Endothelial cell of umbilical vein (primary cell): ENCODE data around the gene S100A9. TPM values are rescaled to one million over a fixed set of nuclear protein-coding genes. Genes with fewer than 3 reads are reported as not detected.

Experiments
- BruUV-seq: library from RNA; stranded (reverse); fragments of 400-500 nt; replicated peaks from 2 replicates; lab custom pipeline; 2021; lab: Mats Ljungman, UMichigan
- CTCF ChIA-PET: fragments of 300-600, 350-600 bp; sonication (Branson Sonifier 250); formaldehyde crosslinking; loops from one replicate; lab custom pipeline; 2021; ENCODE audit warnings: antibody characterized with exemption, inconsistent platforms; lab: Charles Lee
- POLR2A ChIA-PET: fragments of 300-600, 350-600 bp; sonication (Branson Sonifier 250); formaldehyde crosslinking; loops from one replicate; lab custom pipeline; 2021; ENCODE audit warnings: antibody characterized with exemption, inconsistent platforms; lab: Charles Lee
- DNase-seq: peaks from one replicate; pipeline ENCODE4 v3.0.0-alpha.2; 2011; ENCODE audit warnings: low read depth, low spot score
- FAIRE-seq: peaks from 2 replicates; lab custom pipeline; 2011; peaks lifted over from hg19 to GRCh38; lab: Jason Lieb, UNC
- H2AFZ ChIP-seq: 2 replicates; pipeline ENCODE4 v1.6.0; 2012; ENCODE audit warnings: low read depth, low read length, control low read depth, inconsistent platforms
- H3K27ac ChIP-seq: 2 replicates; pipeline ENCODE4 v1.5.1; 2011; ENCODE audit warnings: low read depth, mild to moderate bottlenecking, control low read depth, low read length, moderate library complexity; ENCODE audit not compliant: insufficient read depth
- H3K27me3 ChIP-seq, 2 experiments: 2 replicates each; pipeline versions ENCODE4 v1.6.0 to v1.6.1; 2011; ENCODE audit warnings: low read length in 2 of 2, mixed read lengths in 1 of 2; ENCODE audit not compliant: control insufficient read depth in 2 of 2, insufficient read depth in 2 of 2
- H3K36me3 ChIP-seq, 2 experiments: 2 replicates in 1 of 2; 3 replicates in 1 of 2; pipeline ENCODE4 v1.5.1; 2011; ENCODE audit warnings: low read length in 2 of 2, mild to moderate bottlenecking in 1 of 2, moderate library complexity in 1 of 2; ENCODE audit not compliant: control insufficient read depth in 2 of 2, insufficient read depth in 2 of 2; ENCODE audit errors: extremely low read depth in 1 of 2
- H3K4me1 ChIP-seq: 3 replicates; pipeline ENCODE4 v1.5.1; 2011; ENCODE audit warnings: mild to moderate bottlenecking, low read length; ENCODE audit not compliant: control insufficient read depth, insufficient read depth; ENCODE audit errors: extremely low read depth
- H3K4me2 ChIP-seq: 2 replicates; pipeline ENCODE4 v1.6.1; 2011; ENCODE audit warnings: low read length, control low read depth, mixed read lengths; ENCODE audit not compliant: insufficient read depth
- H3K4me3 ChIP-seq, 3 experiments: fragments of 200-600 bp in 1 of 3; sonication (generic), shearing (Covaris generic) in 1 of 3; replicated peaks in 1 of 3; 2 replicates each; pipeline ENCODE4 v1.5.1; 2011 to 2016; ENCODE audit warnings: control low read depth in 3 of 3, low read length in 3 of 3, mild to moderate bottlenecking in 2 of 3, inconsistent platforms in 1 of 3, low read depth in 1 of 3, moderate library complexity in 1 of 3; ENCODE audit not compliant: insufficient read depth in 1 of 3
- H3K79me2 ChIP-seq: 2 replicates; pipeline ENCODE4 v1.6.0; 2012; ENCODE audit warnings: low read length, inconsistent platforms; ENCODE audit not compliant: control insufficient read depth, insufficient read depth
- H3K9ac ChIP-seq: replicated peaks from 2 replicates; pipeline ENCODE3; 2011; ENCODE audit warnings: low read length, control low read depth; ENCODE audit not compliant: insufficient read depth; ENCODE audit errors: extremely low read depth
- H3K9me1 ChIP-seq: replicated peaks from 3 replicates; pipeline ENCODE4 v1.6.0; 2011; ENCODE audit warnings: mild to moderate bottlenecking, low read length; ENCODE audit not compliant: control insufficient read depth, insufficient read depth; ENCODE audit errors: extremely low read depth
- H3K9me3 ChIP-seq: replicated peaks from 2 replicates; pipeline ENCODE4 v1.5.1; 2012; ENCODE audit warnings: low read length, inconsistent platforms; ENCODE audit not compliant: control insufficient read depth, insufficient read depth
- H4K20me1 ChIP-seq: replicated peaks from 2 replicates; pipeline ENCODE3; 2011; ENCODE audit warnings: mild to moderate bottlenecking, low read length; ENCODE audit not compliant: control insufficient read depth, insufficient read depth; ENCODE audit errors: extremely low read depth
- CTCF ChIP-seq, 2 donors: IDR thresholded peaks; 1 replicate in 1 of 2; 2 replicates in 1 of 2; pipeline ENCODE4 v1.5.1; 2011; ENCODE audit warnings: low read length in 2 of 2, mild to moderate bottlenecking in 2 of 2, moderate library complexity in 2 of 2, control low read depth in 1 of 2, inconsistent platforms in 1 of 2, low read depth in 1 of 2; ENCODE audit not compliant: insufficient read depth in 1 of 2; ENCODE audit errors: extremely low read depth in 1 of 2
- FOS ChIP-seq: IDR thresholded peaks from 2 replicates; pipeline ENCODE4 v1.6.1; 2011; ENCODE audit warnings: mild to moderate bottlenecking, low read length, moderate library complexity, borderline replicate concordance; ENCODE audit not compliant: insufficient read depth
- JUN ChIP-seq: IDR thresholded peaks from 2 replicates; pipeline ENCODE4 v1.6.1; 2011; ENCODE audit warnings: borderline replicate concordance, low read depth; ENCODE audit not compliant: insufficient read length, insufficient read depth
- MYC ChIP-seq: IDR thresholded peaks from one replicate; pipeline ENCODE4 v1.6.1; 2011; ENCODE audit warnings: mild to moderate bottlenecking, low read depth, low read length
- POLR2A ChIP-seq: IDR thresholded peaks from 2 replicates; pipeline ENCODE4 v1.6.1; 2012; ENCODE audit warnings: low read depth, mild to moderate bottlenecking, control low read depth, low read length
- POLR2AphosphoS5 ChIP-seq: IDR thresholded peaks from 2 replicates; pipeline ENCODE4 v1.6.1; 2012; ENCODE audit warnings: low read depth, mild to moderate bottlenecking, control low read depth, low read length, moderate library complexity; ENCODE audit not compliant: insufficient read depth
- dilution Hi-C: fragments of 300-500 bp; cut with MboI; formaldehyde crosslinking; loops from one replicate; pipeline ENCODE4 v1.15.0; 2019; ENCODE audit warnings: low sequenced_read_pairs; ENCODE audit not compliant: extremely low pct_ligation_motif_present
- intact Hi-C: fragments of 100-400 bp; cut with micrococcal nuclease; formaldehyde crosslinking; loops from one replicate; pipeline ENCODE4 v1.10.0; 2022
- polyA plus RNA-seq, 4 experiments: library from polyadenylated mRNA; depleted of rRNA in 3 of 4; stranded (reverse) in 3 of 4; unstranded in 1 of 4; fragments of >200 nt; gene quantifications; 2 replicates each; pipeline versions ENCODE4 v1.2.1 to v1.2.3, GENCODE V29; 2011 to 2012; ENCODE audit warnings: missing spikeins in 1 of 4
- total RNA-seq: library from RNA; stranded (reverse); gene quantifications from 2 replicates; pipeline ENCODE4 v1.2.3, GENCODE V29; 2021
- TF ChIP-seq, protein P1 (sequence below): IDR thresholded peaks from 2 replicates; pipeline ENCODE4 v1.6.1; 2011; ENCODE audit not compliant: insufficient read depth, insufficient read length

S100A9 gene
- total and polyA plus RNA-seq, 2 donors (not counting 3 experiments of a cell fraction or from before 2014, with no cell fraction given), result not detected

- CTCF ChIA-PET, result interaction anchor here (1.5 kb wide), 1 partner anchor 158 kb away, joined by 3 read pairs; no protein-coding TSS in a partner anchor
- Histone ChIP-seq H2AFZ (no peak overlapping the region), H3K4me2 (no peak overlapping the region), H3K27ac (no peak overlapping the region), H3K9me3 (no peaks in the 10 kb centered on the region), H3K4me3 (no peak overlapping the region), H3K27me3 (no peaks in the 10 kb centered on the region), H3K9ac (no peak overlapping the region), H4K20me1 (no peaks in the 10 kb centered on the region), H3K79me2 (no peaks in the 10 kb centered on the region), H3K36me3 (no peaks in the 10 kb centered on the region), H3K9me1 (no peaks in the 10 kb centered on the region), H3K4me1 (no peaks in the 10 kb centered on the region)
- no peak for DNase-seq
- FAIRE-seq, result no peak
- POLR2A ChIA-PET, result no interaction called here
- dilution Hi-C loops (no loop called here), intact Hi-C loops (no loop called here)
- TF ChIP-seq, protein P1, sequence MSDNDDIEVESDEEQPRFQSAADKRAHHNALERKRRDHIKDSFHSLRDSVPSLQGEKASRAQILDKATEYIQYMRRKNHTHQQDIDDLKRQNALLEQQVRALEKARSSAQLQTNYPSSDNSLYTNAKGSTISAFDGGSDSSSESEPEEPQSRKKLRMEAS, result no peak
- TF ChIP-seq CTCF (IDR thresholded peaks at IDR 0.05; ENCODE audit: extremely low read depth in 1 of 2, insufficient read depth in 1 of 2, low read depth in 1 of 2, low read length in 2 of 2) (no peak), POLR2A (no peak), MYC (no peak), POLR2AphosphoS5 (no peak), FOS (no peak), JUN (no peak)
- BruUV-seq, result no TSS peak
Measured at GRCh38 chr1:153336650-153337049, 21.0 kb upstream of the S100A9 start.
